H1 (cell line): ENCODE measurements around the gene DIPK1B.

Experiments used
- CEBPB ChIP-seq: IDR thresholded peaks from 2 replicates; pipeline ENCODE4 v1.6.1; 2012; ENCODE audit warnings: low read depth, low read length
- CTCF ChIP-seq, 3 experiments: IDR thresholded peaks; 1 replicate in 2 of 3; 2 replicates in 1 of 3; pipeline versions ENCODE4 v1.5.1 to v1.6.1; 2011; ENCODE audit warnings: low read length in 3 of 3, mild to moderate bottlenecking in 3 of 3, inconsistent platforms in 2 of 3, low read depth in 1 of 3, moderate library complexity in 1 of 3; ENCODE audit not compliant: insufficient read depth in 1 of 3; ENCODE audit errors: control extremely low read depth in 1 of 3
- E2F6 ChIP-seq: IDR thresholded peaks from 2 replicates; pipeline ENCODE4 v1.6.1; 2012; ENCODE audit warnings: inconsistent platforms
- EP300 ChIP-seq, 2 experiments: IDR thresholded peaks; 1 replicate in 1 of 2; 2 replicates in 1 of 2; pipeline ENCODE4 v1.6.1; 2011 to 2012; ENCODE audit warnings: low read depth in 2 of 2, low read length in 2 of 2, mild to moderate bottlenecking in 2 of 2, borderline replicate concordance in 1 of 2, inconsistent platforms in 1 of 2, moderate library complexity in 1 of 2
- POLR2A ChIP-seq, 2 experiments: IDR thresholded peaks; 1 replicate in 1 of 2; 2 replicates in 1 of 2; pipeline ENCODE4 v1.6.1; 2011; ENCODE audit warnings: low read depth in 2 of 2, low read length in 2 of 2, mild to moderate bottlenecking in 2 of 2; ENCODE audit errors: control extremely low read depth in 1 of 2
- TF ChIP-seq, protein P1 (sequence below): IDR thresholded peaks from 2 replicates; pipeline ENCODE4 v1.6.1; 2012; ENCODE audit warnings: inconsistent platforms

GRCh38 chr9:136666372-136667213, 45.8 kb upstream of the DIPK1B start:
- no peak for TF ChIP-seq CTCF (IDR thresholded peaks at IDR 0.05; ENCODE audit: control extremely low read depth in 1 of 3, insufficient read depth in 1 of 3, low read depth in 1 of 3, low read length in 3 of 3)
- TF ChIP-seq EP300 (IDR thresholded peaks at IDR 0.05; ENCODE audit: borderline replicate concordance in 1 of 2, low read depth in 2 of 2, low read length in 2 of 2) = no peak
- TF ChIP-seq POLR2A (IDR thresholded peaks at IDR 0.05; ENCODE audit: control extremely low read depth in 1 of 2, low read depth in 2 of 2, low read length in 2 of 2) = no peak
- TF ChIP-seq CEBPB = no peak
- TF ChIP-seq, protein P1, sequence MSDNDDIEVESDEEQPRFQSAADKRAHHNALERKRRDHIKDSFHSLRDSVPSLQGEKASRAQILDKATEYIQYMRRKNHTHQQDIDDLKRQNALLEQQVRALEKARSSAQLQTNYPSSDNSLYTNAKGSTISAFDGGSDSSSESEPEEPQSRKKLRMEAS = no peak
- TF ChIP-seq E2F6 = no peak
